Kidney epithelial cell (primary cell): ENCODE measurements around the gene POLR2A. TPM values are rescaled to one million over a fixed set of nuclear protein-coding genes. Genes with fewer than 3 reads are reported as not detected.

Source experiments
- DNase-seq: peaks from one replicate; pipeline ENCODE4 v3.0.0-alpha.2; 2010; ENCODE audit warnings: low read depth
- H3K27me3 ChIP-seq: 2 replicates; pipeline ENCODE4 v1.6.0; 2011; ENCODE audit warnings: low read length; ENCODE audit not compliant: control insufficient read depth, insufficient read depth
- H3K36me3 ChIP-seq: 2 replicates; pipeline ENCODE4 v1.5.1; 2011; ENCODE audit warnings: low read length; ENCODE audit not compliant: control insufficient read depth, insufficient read depth
- H3K4me3 ChIP-seq: 2 replicates; pipeline ENCODE4 v1.5.1; 2011; ENCODE audit warnings: low read depth, mild to moderate bottlenecking, control low read depth, low read length
- total RNA-seq: library from RNA; depleted of rRNA; stranded (reverse); fragments of >200 nt; gene quantifications from 2 replicates; pipeline ENCODE4 v1.2.3, GENCODE V29; 2015
- TF ChIP-seq, protein P1 (sequence below): IDR thresholded peaks from 2 replicates; pipeline ENCODE4 v1.5.1; 2011; ENCODE audit warnings: mild to moderate bottlenecking, moderate library complexity, low read length, control low read depth, inconsistent platforms; ENCODE audit not compliant: insufficient read depth, poor library complexity, severe bottlenecking

Gene POLR2A
- total RNA-seq, 1 donor from 2014 or later, result 56.9 TPM

DNA sequence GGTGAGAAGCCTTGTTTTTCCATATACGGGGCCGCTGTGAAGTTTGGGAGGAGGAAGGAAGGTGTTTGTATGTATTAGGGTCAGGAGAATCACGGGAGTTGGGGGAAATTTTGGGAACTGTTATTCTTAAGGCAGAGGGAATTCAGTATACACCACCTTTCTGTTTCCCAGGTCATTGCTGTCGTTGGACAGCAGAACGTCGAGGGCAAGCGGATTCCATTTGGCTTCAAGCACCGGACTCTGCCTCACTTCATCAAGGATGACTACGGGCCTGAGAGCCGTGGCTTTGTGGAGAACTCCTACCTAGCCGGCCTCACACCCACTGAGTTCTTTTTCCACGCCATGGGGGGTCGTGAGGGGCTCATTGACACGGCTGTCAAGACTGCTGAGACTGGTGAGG lies 17.6 kb downstream of the POLR2A start:
- DNase-seq, result no peak
- peaks cover 15% of the 10 kb centered on the region for H3K36me3 ChIP-seq
- no peak overlapping the region for H3K4me3 ChIP-seq
- TF ChIP-seq, protein P1, sequence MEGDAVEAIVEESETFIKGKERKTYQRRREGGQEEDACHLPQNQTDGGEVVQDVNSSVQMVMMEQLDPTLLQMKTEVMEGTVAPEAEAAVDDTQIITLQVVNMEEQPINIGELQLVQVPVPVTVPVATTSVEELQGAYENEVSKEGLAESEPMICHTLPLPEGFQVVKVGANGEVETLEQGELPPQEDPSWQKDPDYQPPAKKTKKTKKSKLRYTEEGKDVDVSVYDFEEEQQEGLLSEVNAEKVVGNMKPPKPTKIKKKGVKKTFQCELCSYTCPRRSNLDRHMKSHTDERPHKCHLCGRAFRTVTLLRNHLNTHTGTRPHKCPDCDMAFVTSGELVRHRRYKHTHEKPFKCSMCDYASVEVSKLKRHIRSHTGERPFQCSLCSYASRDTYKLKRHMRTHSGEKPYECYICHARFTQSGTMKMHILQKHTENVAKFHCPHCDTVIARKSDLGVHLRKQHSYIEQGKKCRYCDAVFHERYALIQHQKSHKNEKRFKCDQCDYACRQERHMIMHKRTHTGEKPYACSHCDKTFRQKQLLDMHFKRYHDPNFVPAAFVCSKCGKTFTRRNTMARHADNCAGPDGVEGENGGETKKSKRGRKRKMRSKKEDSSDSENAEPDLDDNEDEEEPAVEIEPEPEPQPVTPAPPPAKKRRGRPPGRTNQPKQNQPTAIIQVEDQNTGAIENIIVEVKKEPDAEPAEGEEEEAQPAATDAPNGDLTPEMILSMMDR, result no peak
- no peaks in the 10 kb centered on the region for H3K27me3 ChIP-seq

DNA sequence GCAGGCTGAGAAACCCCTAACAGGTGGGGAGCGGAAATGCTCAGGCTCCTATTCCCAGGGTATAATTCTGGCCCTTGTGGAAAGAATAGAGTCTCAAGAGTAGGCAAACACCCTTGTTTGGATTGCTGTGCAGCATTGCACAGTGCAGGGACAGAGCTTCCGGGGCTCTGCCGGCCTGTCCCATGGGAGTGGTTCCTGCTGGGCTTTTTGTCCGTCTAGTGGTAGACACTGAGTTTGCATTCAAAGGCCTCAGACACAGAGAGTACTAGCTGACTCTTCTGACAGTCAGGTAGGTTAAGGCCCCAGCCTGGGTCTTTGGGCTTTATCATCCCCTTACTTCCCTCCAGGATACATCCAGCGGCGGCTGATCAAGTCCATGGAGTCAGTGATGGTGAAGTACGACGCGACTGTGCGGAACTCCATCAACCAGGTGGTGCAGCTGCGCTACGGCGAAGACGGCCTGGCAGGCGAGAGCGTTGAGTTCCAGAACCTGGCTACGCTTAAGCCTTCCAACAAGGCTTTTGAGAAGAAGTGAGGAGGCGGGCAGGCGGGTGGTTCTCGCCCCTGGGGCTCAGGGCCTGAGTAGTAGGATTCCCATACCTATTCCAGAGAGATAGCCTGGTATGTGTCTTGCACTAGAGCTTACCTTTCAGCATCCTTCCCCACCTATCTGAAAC lies 18.1 kb downstream of the POLR2A start:
- Histone ChIP-seq H3K36me3 (peaks cover 14% of the 10 kb centered on the region), H3K4me3 (no peak overlapping the region), H3K27me3 (no peaks in the 10 kb centered on the region)
- DNase-seq, result no peak
- TF ChIP-seq, protein P1, result no peak

DNA sequence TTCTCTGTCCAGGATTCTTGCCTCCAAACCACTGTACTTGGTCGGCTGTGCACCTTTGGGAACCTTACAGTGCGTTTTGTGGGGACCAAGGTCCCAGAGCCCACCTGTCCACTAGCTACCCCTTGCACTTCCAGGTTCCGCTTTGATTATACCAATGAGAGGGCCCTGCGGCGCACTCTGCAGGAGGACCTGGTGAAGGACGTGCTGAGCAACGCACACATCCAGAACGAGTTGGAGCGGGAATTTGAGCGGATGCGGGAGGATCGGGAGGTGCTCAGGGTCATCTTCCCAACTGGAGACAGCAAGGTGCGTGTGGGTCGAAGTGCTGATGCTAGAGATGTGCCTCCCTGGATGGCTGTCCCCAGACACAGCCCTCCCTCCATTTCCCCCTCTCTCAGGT lies 18.8 kb downstream of the POLR2A start:
- no peak for DNase-seq
- H3K4me3 ChIP-seq, result no peak overlapping the region
- peaks cover 11% of the 10 kb centered on the region for H3K36me3 ChIP-seq
- no peaks in the 10 kb centered on the region for H3K27me3 ChIP-seq
- TF ChIP-seq, protein P1, result peak; percentile 27

DNA sequence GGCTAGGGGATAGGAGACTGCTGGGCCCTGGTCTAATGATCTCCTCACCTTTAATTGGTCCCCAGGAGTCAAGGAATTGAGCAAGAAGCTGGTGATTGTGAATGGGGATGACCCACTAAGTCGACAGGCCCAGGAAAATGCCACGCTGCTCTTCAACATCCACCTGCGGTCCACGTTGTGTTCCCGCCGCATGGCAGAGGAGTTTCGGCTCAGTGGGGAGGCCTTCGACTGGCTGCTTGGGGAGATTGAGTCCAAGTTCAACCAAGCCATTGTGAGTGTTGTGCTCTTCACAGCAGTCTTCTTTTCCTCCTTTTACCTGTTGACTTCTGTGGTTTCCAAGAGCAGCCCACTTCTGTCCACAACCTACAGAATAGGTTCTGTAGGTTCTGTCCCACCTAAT lies 19.4 kb downstream of the POLR2A start:
- no peak for DNase-seq
- Histone ChIP-seq H3K4me3 (no peak overlapping the region), H3K36me3 (peaks cover 10% of the 10 kb centered on the region), H3K27me3 (no peaks in the 10 kb centered on the region)
- TF ChIP-seq, protein P1, result no peak

DNA sequence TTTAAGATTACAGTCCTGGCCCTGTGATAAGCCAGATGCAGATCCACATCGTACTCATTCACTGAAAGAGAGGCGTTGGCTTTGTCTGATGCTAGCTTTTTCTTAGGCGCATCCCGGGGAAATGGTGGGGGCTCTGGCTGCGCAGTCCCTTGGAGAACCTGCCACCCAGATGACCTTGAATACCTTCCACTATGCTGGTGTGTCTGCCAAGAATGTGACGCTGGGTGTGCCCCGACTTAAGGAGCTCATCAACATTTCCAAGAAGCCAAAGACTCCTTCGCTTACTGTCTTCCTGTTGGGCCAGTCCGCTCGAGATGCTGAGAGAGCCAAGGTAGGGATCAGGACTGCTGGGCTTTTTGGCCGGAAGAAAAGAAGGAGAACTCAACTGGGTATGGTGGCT lies 24.0 kb downstream of the POLR2A start:
- H3K36me3 ChIP-seq, result peaks cover 8% of the 10 kb centered on the region
- no peak for DNase-seq
- TF ChIP-seq, protein P1, result no peak

DNA sequence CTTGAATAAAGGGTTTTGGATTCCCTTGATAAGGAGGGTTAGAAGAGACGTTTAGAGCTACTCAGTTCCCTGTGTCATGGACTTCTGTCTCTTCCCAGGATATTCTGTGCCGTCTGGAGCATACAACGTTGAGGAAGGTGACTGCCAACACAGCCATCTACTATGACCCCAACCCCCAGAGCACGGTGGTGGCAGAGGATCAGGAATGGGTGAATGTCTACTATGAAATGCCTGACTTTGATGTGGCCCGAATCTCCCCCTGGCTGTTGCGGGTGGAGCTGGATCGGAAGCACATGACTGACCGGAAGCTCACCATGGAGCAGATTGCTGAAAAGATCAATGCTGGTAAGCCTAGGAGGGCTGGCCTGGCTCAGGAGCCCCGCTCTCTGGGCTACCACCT lies 24.7 kb downstream of the POLR2A start:
- H3K36me3 ChIP-seq, result peaks cover 8% of the 10 kb centered on the region
- DNase-seq, result no peak
- H3K27me3 ChIP-seq, result no peaks in the 10 kb centered on the region
- TF ChIP-seq, protein P1, result no peak
- no peak overlapping the region for H3K4me3 ChIP-seq

More for the DNA sequence above, 24.0 kb downstream of the POLR2A start:
- no peak overlapping the region for H3K4me3 ChIP-seq
- H3K27me3 ChIP-seq, result no peaks in the 10 kb centered on the region
